Neural progenitor cell (in vitro differentiated cells): ENCODE data around the gene CYB5R3. TPM values are rescaled to one million over a fixed set of nuclear protein-coding genes. Genes with fewer than 3 reads are reported as not detected.

Source experiments
- DNase-seq: peaks from one replicate; pipeline ENCODE4 v3.0.0-alpha.2; 2016; ENCODE audit warnings: low spot score
- H2AFZ ChIP-seq: fragments of 200-600 bp; sonication (generic); replicated peaks from 2 replicates; pipeline ENCODE4 v1.6.1; 2016; ENCODE audit warnings: antibody characterized with exemption
- H3F3A ChIP-seq: fragments of 200-600 bp; sonication (generic); 2 replicates; pipeline ENCODE4 v1.6.1; 2016; ENCODE audit warnings: antibody characterized with exemption, low read depth
- H3K27ac ChIP-seq: fragments of 200-600 bp; sonication (generic); 2 replicates; pipeline ENCODE4 v1.5.1; 2016; ENCODE audit warnings: mild to moderate bottlenecking
- H3K27me3 ChIP-seq: fragments of 200-600 bp; sonication (generic); 2 replicates; pipeline ENCODE4 v1.6.1; 2016; ENCODE audit warnings: mild to moderate bottlenecking, moderate library complexity
- H3K36me3 ChIP-seq: fragments of 200-600 bp; sonication (generic); 2 replicates; pipeline ENCODE4 v1.5.1; 2016
- H3K4me1 ChIP-seq: fragments of 200-600 bp; sonication (generic); 2 replicates; pipeline ENCODE4 v1.6.1; 2016; ENCODE audit warnings: mixed run types
- H3K4me2 ChIP-seq: fragments of 200-600 bp; sonication (generic); 2 replicates; pipeline ENCODE4 v1.6.1; 2016
- H3K4me3 ChIP-seq: fragments of 200-600 bp; sonication (generic); 2 replicates; pipeline ENCODE4 v1.5.1; 2016
- H3K79me2 ChIP-seq: fragments of 200-600 bp; sonication (generic); 2 replicates; pipeline ENCODE4 v1.6.1; 2016; ENCODE audit warnings: low read depth
- H3K9ac ChIP-seq: fragments of 200-600 bp; sonication (generic); 2 replicates; pipeline ENCODE4 v1.6.1; 2016
- H3K9me3 ChIP-seq: fragments of 200-600 bp; sonication (generic); 2 replicates; pipeline ENCODE4 v1.5.1; 2016; ENCODE audit warnings: low read depth
- H4K20me1 ChIP-seq: fragments of 200-600 bp; sonication (generic); 2 replicates; pipeline ENCODE4 v1.6.1; 2016; ENCODE audit warnings: low read depth
- H3K27ac Mint-ChIP-seq: 3 replicates; pipeline ENCODE4 v1.8.0; 2021; ENCODE audit warnings: mixed read lengths
- H3K27me3 Mint-ChIP-seq: 2 replicates; pipeline ENCODE4 v1.8.0; 2022; ENCODE audit warnings: low read depth, mild to moderate bottlenecking, inconsistent platforms, moderate library complexity, mixed read lengths; ENCODE audit not compliant: insufficient read depth
- H3K36me3 Mint-ChIP-seq: 3 replicates; pipeline ENCODE4 v1.8.0; 2021; ENCODE audit warnings: mixed read lengths
- H3K4me1 Mint-ChIP-seq: 3 replicates; pipeline ENCODE4 v1.8.0; 2021; ENCODE audit warnings: mixed read lengths
- H3K4me3 Mint-ChIP-seq: 3 replicates; pipeline ENCODE4 v1.8.0; 2021; ENCODE audit warnings: mild to moderate bottlenecking, moderate library complexity, mixed read lengths
- H3K9me3 Mint-ChIP-seq: 3 replicates; pipeline ENCODE4 v1.8.0; 2020; ENCODE audit warnings: mixed read lengths
- CTCF ChIP-seq: fragments of 200-600 bp; sonication (generic); IDR thresholded peaks from 2 replicates; pipeline ENCODE4 v1.5.1; 2017; ENCODE audit warnings: antibody characterized with exemption, mild to moderate bottlenecking
- EZH2 ChIP-seq: fragments of 200-600 bp; sonication (generic); IDR thresholded peaks from 2 replicates; pipeline ENCODE4 v1.6.1; 2017; ENCODE audit warnings: antibody characterized with exemption, mild to moderate bottlenecking, moderate library complexity
- EZH2phosphoT487 ChIP-seq: fragments of 200-600 bp; sonication (generic); IDR thresholded peaks from 2 replicates; pipeline ENCODE4 v1.6.1; 2017; ENCODE audit warnings: antibody characterized with exemption
- total RNA-seq: library from RNA; depleted of rRNA; stranded (reverse); fragments of >200 nt; gene quantifications from 2 replicates; pipeline ENCODE4 v1.2.3, GENCODE V29; 2015; ENCODE audit warnings: low replicate concordance

CYB5R3 gene
- total RNA-seq, 1 donor from 2014 or later = 21.6 TPM

DNA sequence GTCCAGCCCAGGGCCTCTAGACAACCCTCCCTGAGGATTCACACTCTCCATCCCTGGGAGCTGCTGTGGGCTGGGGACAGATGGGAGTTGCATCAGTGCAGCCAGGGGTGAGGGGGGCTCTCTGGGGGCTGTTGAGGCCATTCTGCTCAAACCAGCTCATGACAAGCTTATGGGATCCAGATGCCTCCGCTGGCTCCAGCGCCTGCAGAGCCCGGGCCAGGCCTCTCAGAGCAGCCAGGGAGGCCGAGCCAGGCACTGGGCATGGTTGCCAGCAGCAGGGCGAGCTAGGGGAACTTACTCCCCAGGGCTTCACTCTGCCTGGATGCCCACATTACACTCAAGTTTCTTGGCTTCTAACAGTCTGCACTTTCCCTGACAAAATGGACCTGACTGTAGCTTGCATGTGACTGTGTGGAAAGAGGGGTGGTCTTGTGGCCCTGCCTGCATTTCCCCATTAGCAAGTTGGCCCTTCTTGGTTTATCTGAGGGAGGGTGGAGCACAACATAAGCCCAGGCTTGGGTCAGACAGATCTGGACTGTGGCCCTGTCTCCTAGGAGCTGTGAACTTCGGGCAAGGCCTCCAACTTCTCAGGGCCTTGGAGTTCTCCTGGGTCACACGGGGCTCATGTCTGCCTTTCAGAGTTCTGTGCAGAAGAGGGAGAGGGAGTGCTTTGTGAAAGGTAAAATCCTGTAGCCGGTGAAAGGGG lies 34.5 kb upstream of the CYB5R3 start:
- Histone ChIP-seq H3K9me3 (no peaks in the 10 kb centered on the region), H3K27me3 (no peaks in the 10 kb centered on the region), H3F3A (peaks cover 6% of the 10 kb centered on the region), H3K79me2 (no peaks in the 10 kb centered on the region), H3K36me3 (no peaks in the 10 kb centered on the region), H3K27ac (no peak overlapping the region), H3K4me3 (no peak overlapping the region), H3K4me2 (no peak overlapping the region), H2AFZ (no peak overlapping the region), H3K4me1 (peaks cover 22% of the 10 kb centered on the region), H3K9ac (no peak overlapping the region), H4K20me1 (no peaks in the 10 kb centered on the region)
- H3K4me3 Mint-ChIP-seq = no peak overlapping the region
- no peaks in the 10 kb centered on the region for H3K36me3 Mint-ChIP-seq
- H3K4me1 Mint-ChIP-seq = peaks cover 23% of the 10 kb centered on the region
- no peak for DNase-seq
- H3K27me3 Mint-ChIP-seq = peaks cover 8% of the 10 kb centered on the region
- TF ChIP-seq EZH2 = no peak
- TF ChIP-seq CTCF = no peak
- no peak for TF ChIP-seq EZH2phosphoT487
- peaks cover 7% of the 10 kb centered on the region for H3K9me3 Mint-ChIP-seq
- peak overlapping the region; percentile 11 for H3K27ac Mint-ChIP-seq

GRCh38 chr22:42682113-42682851 lies 33.1 kb upstream of the CYB5R3 start:
- peaks cover 5% of the 10 kb centered on the region for H3K27me3 Mint-ChIP-seq

GRCh38 chr22:42680648-42681047 lies 31.5 kb upstream of the CYB5R3 start:
- Histone ChIP-seq H3K27ac (no peak overlapping the region), H3K36me3 (no peaks in the 10 kb centered on the region), H3K4me1 (peaks cover 3% of the 10 kb centered on the region), H3K4me2 (no peak overlapping the region), H3K9me3 (no peaks in the 10 kb centered on the region), H3K4me3 (no peak overlapping the region), H3F3A (no peaks in the 10 kb centered on the region), H3K9ac (no peak overlapping the region), H2AFZ (no peak overlapping the region), H4K20me1 (no peaks in the 10 kb centered on the region), H3K27me3 (no peaks in the 10 kb centered on the region), H3K79me2 (no peaks in the 10 kb centered on the region)
- Mint-ChIP-seq H3K27me3 (peaks cover 13% of the 10 kb centered on the region), H3K9me3 (peaks cover 17% of the 10 kb centered on the region), H3K36me3 (no peaks in the 10 kb centered on the region), H3K4me3 (no peak overlapping the region), H3K27ac (no peak overlapping the region), H3K4me1 (peaks cover 13% of the 10 kb centered on the region)
- TF ChIP-seq EZH2 (no peak), EZH2phosphoT487 (no peak), CTCF (no peak)
- DNase-seq = no peak

More at GRCh38 chr22:42682113-42682851, 33.1 kb upstream of the CYB5R3 start:
- Histone ChIP-seq H3F3A (no peaks in the 10 kb centered on the region), H3K9ac (no peak overlapping the region), H3K36me3 (no peaks in the 10 kb centered on the region), H3K4me3 (no peak overlapping the region), H4K20me1 (no peaks in the 10 kb centered on the region), H3K79me2 (no peaks in the 10 kb centered on the region), H3K4me1 (peaks cover 14% of the 10 kb centered on the region), H2AFZ (no peak overlapping the region), H3K27ac (no peak overlapping the region), H3K27me3 (no peaks in the 10 kb centered on the region), H3K9me3 (no peaks in the 10 kb centered on the region), H3K4me2 (no peak overlapping the region)
- DNase-seq = no peak
- Mint-ChIP-seq H3K36me3 (no peaks in the 10 kb centered on the region), H3K27ac (no peak overlapping the region), H3K4me3 (no peak overlapping the region), H3K4me1 (peaks cover 13% of the 10 kb centered on the region), H3K9me3 (peaks cover 17% of the 10 kb centered on the region)
- TF ChIP-seq EZH2 (no peak), EZH2phosphoT487 (no peak), CTCF (no peak)
